ENCODE measurements around the gene CREB5.

- TF ChIP-seq, protein P1, sequence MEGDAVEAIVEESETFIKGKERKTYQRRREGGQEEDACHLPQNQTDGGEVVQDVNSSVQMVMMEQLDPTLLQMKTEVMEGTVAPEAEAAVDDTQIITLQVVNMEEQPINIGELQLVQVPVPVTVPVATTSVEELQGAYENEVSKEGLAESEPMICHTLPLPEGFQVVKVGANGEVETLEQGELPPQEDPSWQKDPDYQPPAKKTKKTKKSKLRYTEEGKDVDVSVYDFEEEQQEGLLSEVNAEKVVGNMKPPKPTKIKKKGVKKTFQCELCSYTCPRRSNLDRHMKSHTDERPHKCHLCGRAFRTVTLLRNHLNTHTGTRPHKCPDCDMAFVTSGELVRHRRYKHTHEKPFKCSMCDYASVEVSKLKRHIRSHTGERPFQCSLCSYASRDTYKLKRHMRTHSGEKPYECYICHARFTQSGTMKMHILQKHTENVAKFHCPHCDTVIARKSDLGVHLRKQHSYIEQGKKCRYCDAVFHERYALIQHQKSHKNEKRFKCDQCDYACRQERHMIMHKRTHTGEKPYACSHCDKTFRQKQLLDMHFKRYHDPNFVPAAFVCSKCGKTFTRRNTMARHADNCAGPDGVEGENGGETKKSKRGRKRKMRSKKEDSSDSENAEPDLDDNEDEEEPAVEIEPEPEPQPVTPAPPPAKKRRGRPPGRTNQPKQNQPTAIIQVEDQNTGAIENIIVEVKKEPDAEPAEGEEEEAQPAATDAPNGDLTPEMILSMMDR (conservative IDR thresholded peaks at IDR 0.05; ENCODE audit: low read length), result no peak
- no peak for TF ChIP-seq EZH2phosphoT487 (IDR thresholded peaks at IDR 0.05; ENCODE audit: borderline replicate concordance)
Measured at GRCh38 chr7:28871631-28872030, 459.3 kb downstream of the CREB5 start.

Data from Loucy (cell line).